Measurements from ENCODE around the gene LRRC52.
"Not testable (repeated sequence)": the region's sequence is repeated elsewhere in the genome, so short reads cannot be mapped to it uniquely, and the experiment has no call there.

The LRRC52 gene

GRCh38 chr1:165580931-165581871 is 37.4 kb downstream of the LRRC52 start:
- DNase-seq (ENCODE audit: low read depth in 1 of 2, low spot score in 1 of 2), result no peak

GRCh38 chr1:165581926-165582325 is 38.1 kb downstream of the LRRC52 start:
- no peak for DNase-seq (ENCODE audit: low read depth in 1 of 2, low spot score in 1 of 2)

DNA sequence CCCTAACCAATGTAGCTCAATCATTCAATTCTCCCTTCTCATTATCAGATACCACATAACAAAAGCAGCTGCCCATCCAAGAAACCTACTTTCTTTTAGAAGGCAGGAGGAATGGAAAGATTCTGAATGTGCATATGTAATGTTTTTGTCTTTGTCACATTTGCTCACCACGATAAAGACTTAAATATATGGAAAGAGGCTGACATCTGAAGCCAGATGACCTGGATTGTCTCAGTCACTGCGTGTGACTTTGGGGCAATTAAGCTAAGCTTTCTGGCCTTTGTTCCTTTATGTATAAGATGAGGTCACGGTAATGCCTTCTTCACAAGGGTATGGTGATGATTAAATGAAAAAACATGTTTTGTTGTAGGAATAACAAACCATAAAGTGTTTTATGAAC is 42.6 kb downstream of the LRRC52 start:
- no peak for DNase-seq (ENCODE audit: low read depth in 1 of 2, low spot score in 1 of 2)

GRCh38 chr1:165591391-165591790 is 47.6 kb downstream of the LRRC52 start:
- DNase-seq (ENCODE audit: low read depth in 1 of 2, low spot score in 1 of 2), result not testable (repeated sequence)

DNA sequence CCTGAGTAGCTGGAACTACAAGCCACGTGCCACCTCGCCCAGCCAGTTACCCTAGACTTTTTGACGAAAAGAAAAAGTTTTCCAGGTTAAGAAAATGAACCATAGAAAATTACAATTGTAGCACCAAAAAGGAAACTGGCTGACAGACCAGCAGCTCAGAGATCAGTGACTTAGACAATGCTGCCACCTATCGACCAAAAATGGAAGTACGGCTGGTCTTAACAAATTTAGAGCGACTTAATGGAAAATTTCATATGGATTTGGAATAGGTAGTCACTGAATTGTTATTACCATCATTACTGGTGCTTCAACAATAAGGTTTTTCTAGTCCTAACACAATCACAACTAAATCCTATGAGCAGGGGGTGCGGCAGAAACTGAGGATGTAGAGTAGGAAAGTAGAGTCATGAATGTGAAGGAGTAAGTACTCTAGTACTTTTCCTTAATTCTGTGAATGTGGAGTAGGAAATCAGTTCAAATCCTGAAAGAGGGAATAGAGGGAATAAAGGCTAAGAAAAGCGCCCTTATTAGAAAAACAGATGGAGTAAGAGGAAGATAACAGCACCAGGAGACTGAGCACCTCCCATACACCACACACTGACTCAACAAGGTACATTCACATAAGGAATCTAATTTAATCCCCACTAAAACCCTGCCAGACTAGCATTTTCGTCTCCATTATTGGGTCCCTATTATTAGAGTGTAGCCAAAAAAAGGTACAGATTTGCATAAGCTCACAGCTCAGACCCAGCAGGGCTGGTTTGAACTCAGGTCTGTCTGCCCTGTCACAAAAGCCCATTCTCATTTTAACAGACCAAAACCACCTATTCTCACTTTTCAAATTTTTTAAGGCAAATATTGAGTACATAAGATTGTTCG is 49.4 kb downstream of the LRRC52 start:
- peak; percentile 61 to 65 for DNase-seq (ENCODE audit: low read depth in 1 of 2, low spot score in 1 of 2)

DNA sequence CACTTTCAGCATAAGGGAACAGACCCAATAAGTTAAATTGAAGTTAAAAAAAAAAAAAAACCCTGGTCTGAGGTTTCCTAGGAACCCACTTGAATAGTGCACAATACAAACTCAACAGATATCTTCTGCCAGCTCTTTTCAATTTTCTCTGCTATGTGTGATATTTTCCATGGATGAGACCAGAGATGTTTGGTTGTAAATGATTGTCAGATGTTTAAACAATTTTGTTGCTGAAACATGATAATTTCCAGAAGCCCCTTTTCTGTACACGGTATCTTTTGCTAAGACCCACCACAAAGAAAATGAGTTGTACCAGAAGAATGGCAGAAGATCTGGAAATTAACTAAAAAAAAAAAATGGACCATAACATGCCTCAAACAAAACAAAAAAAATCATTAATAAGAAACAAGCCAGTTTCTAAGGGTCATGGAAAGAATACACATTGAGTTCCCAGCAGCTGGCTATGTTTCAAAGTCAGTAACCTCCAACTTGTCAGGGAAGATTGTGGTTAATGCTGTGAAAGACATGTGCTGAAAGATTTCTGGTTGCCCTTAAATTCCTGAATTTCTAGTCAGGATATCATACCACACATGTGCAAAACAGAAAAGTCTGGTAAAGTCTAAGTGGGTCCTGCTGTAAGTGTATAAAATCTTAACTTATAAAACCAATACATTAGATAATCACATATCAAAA is 51.6 kb downstream of the LRRC52 start:
- DNase-seq (ENCODE audit: low read depth in 1 of 2, low spot score in 1 of 2), result no peak

GRCh38 chr1:165597883-165598675 is 54.3 kb downstream of the LRRC52 start:
- peak; percentile 68 to 85 for DNase-seq (ENCODE audit: low read depth in 1 of 2, low spot score in 1 of 2)

DNA sequence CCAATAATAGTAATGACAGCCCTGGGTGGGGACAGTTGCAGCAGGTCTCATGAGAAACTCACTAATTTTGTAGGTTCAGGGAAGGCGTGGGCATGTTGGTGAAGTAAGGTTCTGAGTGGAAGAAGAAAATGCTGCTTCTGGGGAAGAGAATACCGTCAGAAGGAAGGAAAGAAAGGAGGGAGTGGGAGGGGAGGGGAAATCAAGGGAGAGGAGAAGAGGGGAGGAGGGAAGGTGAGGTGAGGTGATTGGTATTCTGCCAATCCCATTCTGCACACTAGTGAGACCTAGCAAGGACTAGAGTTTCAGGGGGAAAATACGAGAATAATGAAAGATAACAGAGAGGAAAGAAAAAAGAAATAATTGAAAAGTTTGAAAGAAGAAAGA is 54.9 kb downstream of the LRRC52 start:
- no peak for DNase-seq (ENCODE audit: low read depth in 1 of 2, low spot score in 1 of 2)

- no peak for DNase-seq (ENCODE audit: low read depth in 1 of 2, low spot score in 1 of 2)
Observed at GRCh38 chr1:165600793-165601192, 57.0 kb downstream of the LRRC52 start.

DNA sequence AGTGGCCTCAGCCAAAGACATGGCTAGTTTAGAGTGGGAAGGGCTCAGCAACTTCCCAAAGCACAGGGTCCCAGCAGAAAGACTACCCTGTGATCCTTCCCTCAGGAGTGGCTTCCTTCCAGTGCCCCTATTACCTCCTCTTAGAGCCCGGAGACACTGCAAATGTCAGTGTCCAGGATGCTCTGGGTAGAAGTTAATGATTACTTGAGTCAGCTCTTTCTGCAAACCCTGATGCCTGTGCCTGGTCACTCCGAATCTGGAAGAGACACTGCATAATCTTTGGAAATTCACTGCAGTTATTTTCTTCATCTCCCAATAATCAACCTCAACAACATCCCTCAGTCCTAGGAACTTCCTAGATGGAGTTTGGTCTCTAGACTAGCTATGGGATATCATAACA is 60.0 kb downstream of the LRRC52 start:
- DNase-seq (ENCODE audit: low read depth in 1 of 2, low spot score in 1 of 2), result no peak

GRCh38 chr1:165605246-165605645 is 61.4 kb downstream of the LRRC52 start:
- no peak for DNase-seq (ENCODE audit: low read depth in 1 of 2, low spot score in 1 of 2)

DNA sequence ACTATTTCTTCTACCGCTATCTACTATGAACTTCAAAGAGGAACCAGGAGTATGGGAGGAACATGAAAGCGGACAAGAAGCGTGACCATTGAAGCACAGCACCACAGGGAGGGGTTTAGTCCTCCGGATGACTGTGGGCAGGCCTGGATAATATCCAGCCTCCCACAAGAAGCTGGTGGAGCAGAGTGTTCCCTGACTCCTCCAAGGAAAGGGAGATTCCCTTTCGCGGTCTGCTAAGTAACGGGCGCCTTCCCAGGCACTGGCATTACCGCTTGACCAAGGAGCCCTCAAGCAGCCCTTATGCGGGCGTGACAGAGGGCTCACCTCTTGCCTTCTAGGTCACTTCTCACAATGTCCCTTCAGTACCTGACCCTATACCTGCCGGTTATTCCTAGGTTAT is 62.9 kb downstream of the LRRC52 start:
- DNase-seq (ENCODE audit: low read depth in 1 of 2, low spot score in 1 of 2), result not testable (repeated sequence)

- DNase-seq (ENCODE audit: low read depth in 1 of 2, low spot score in 1 of 2), result no peak
Observed at GRCh38 chr1:165610866-165611265, 67.1 kb downstream of the LRRC52 start.

- no peak for DNase-seq (ENCODE audit: low read depth in 1 of 2, low spot score in 1 of 2)
Observed at GRCh38 chr1:165612062-165612461, 68.3 kb downstream of the LRRC52 start.
